ENCODE results near the gene PSMA8.
"Not testable (repeated sequence)": the region's sequence is repeated elsewhere in the genome, so short reads cannot be mapped to it uniquely, and the experiment has no call there.

The PSMA8 gene

GRCh38 chr18:26230497-26230896 lies 96.8 kb downstream of the PSMA8 start:
- FAIRE-seq = no peak

GRCh38 chr18:26233208-26233607 lies 99.5 kb downstream of the PSMA8 start:
- FAIRE-seq = no peak
- no peak for TF ChIP-seq POLR2A (IDR thresholded peaks at IDR 0.05; ENCODE audit: low read depth, low read length)
- DNase-seq (ENCODE audit: insufficient read length, low spot score) = no peak

More at GRCh38 chr18:26230497-26230896, 96.8 kb downstream of the PSMA8 start:
- DNase-seq (ENCODE audit: insufficient read length, low spot score) = no peak
- no peak for TF ChIP-seq POLR2A (IDR thresholded peaks at IDR 0.05; ENCODE audit: low read depth, low read length)

GRCh38 chr18:26237363-26237762 lies 103.7 kb downstream of the PSMA8 start:
- not testable (repeated sequence) for FAIRE-seq; DNase-seq (ENCODE audit: insufficient read length, low spot score)

GRCh38 chr18:26238718-26239117 lies 105.0 kb downstream of the PSMA8 start:
- FAIRE-seq; DNase-seq (ENCODE audit: insufficient read length, low spot score): not testable (repeated sequence)

- FAIRE-seq; DNase-seq (ENCODE audit: insufficient read length, low spot score): not testable (repeated sequence)
These were observed 108.7 kb downstream of the PSMA8 start for GRCh38 chr18:26242392-26242791.

Data from H54 (cell line).